Fibroblast of mammary gland (primary cell): ENCODE results near the gene GMDS.

ENCODE experiments used
- DNase-seq: peaks from one replicate; pipeline ENCODE4 v3.0.0-alpha.2; 2010; ENCODE audit warnings: low read depth
- H3K4me3 ChIP-seq: 2 replicates; pipeline ENCODE4 v1.5.1; 2011; ENCODE audit warnings: low read depth, mild to moderate bottlenecking, low read length, moderate library complexity; ENCODE audit not compliant: control insufficient read depth
- CTCF ChIP-seq: conservative IDR thresholded peaks from 2 replicates; pipeline ENCODE4 v1.5.1; 2011; ENCODE audit warnings: low read depth, low read length, inconsistent platforms; ENCODE audit not compliant: control insufficient read depth, insufficient read depth

The GMDS gene

GRCh38 chr6:1640476-1640875 is 604.9 kb downstream of the GMDS start:
- no peak overlapping the region for H3K4me3 ChIP-seq
- DNase-seq: no peak
- no peak for TF ChIP-seq CTCF

GRCh38 chr6:1639430-1639829 is 606.0 kb downstream of the GMDS start:
- no peak for TF ChIP-seq CTCF
- H3K4me3 ChIP-seq: no peak overlapping the region

GRCh38 chr6:1636971-1637871 is 608.2 kb downstream of the GMDS start:
- no peak for DNase-seq
- H3K4me3 ChIP-seq: no peak overlapping the region
- no peak for TF ChIP-seq CTCF

More at GRCh38 chr6:1639430-1639829, 606.0 kb downstream of the GMDS start:
- DNase-seq: no peak

- H3K4me3 ChIP-seq: no peak overlapping the region
- TF ChIP-seq CTCF: no peak
- no peak for DNase-seq
These were observed 609.1 kb downstream of the GMDS start for GRCh38 chr6:1636272-1636825.

- H3K4me3 ChIP-seq: no peak overlapping the region
- TF ChIP-seq CTCF: no peak
- DNase-seq: no peak
These were observed 609.9 kb downstream of the GMDS start for GRCh38 chr6:1635305-1636010.

- no peak for TF ChIP-seq CTCF
- no peak overlapping the region for H3K4me3 ChIP-seq
- DNase-seq: no peak
These were observed 611.3 kb downstream of the GMDS start for GRCh38 chr6:1634081-1634480.
